NCI-H2107 treated with DMSO at 0.1 percent for 48 hours (cell line): Measurements from ENCODE around the gene R3HDM4.
A peak's percentile ranks its signal among the peaks of the same experiment; 100 is the strongest.
"Not testable (repeated sequence)": the region's sequence is repeated elsewhere in the genome, so short reads cannot be mapped to it uniquely, and the experiment has no call there.

Experiments
- DNase-seq: peaks from one replicate; lab custom pipeline; 2025; ENCODE audit not compliant: unreplicated experiment; lab: John Stamatoyannopoulos, UW

The R3HDM4 gene

GRCh38 chr19:896434-896833 is 16.6 kb downstream of the R3HDM4 start:
- no peak for DNase-seq

- DNase-seq = peak; percentile 89
Measured at GRCh38 chr19:892894-893689, 19.9 kb downstream of the R3HDM4 start, which contains the start of the genes MED16 and RNU6-9. Gene MED16, minus strand, starts transcription at chr19:893187. Its CDS starts 2,056 bp downstream, at chr19:891131. Gene RNU6-9, plus strand, starts transcription at chr19:893484.

- no peak for DNase-seq
Measured at GRCh38 chr19:892243-892893, 20.7 kb downstream of the R3HDM4 start.

- DNase-seq = not testable (repeated sequence)
Measured at GRCh38 chr19:891421-892200, 21.4 kb downstream of the R3HDM4 start.

- no peak for DNase-seq
Measured at GRCh38 chr19:890831-891230, 22.2 kb downstream of the R3HDM4 start.

- DNase-seq = no peak
Measured at GRCh38 chr19:889662-890295, 23.2 kb downstream of the R3HDM4 start.

- no peak for DNase-seq
Measured at GRCh38 chr19:888581-889385, 24.2 kb downstream of the R3HDM4 start.

GRCh38 chr19:887599-887998 is 25.4 kb downstream of the R3HDM4 start:
- no peak for DNase-seq

GRCh38 chr19:887072-887471 is 25.9 kb downstream of the R3HDM4 start:
- DNase-seq = no peak

GRCh38 chr19:885536-886224 is 27.3 kb downstream of the R3HDM4 start:
- no peak for DNase-seq

- DNase-seq = no peak
Measured at GRCh38 chr19:884420-885211, 28.4 kb downstream of the R3HDM4 start.

GRCh38 chr19:883661-884211 is 29.3 kb downstream of the R3HDM4 start:
- DNase-seq = peak; percentile 49

GRCh38 chr19:882871-883497 is 30.0 kb downstream of the R3HDM4 start:
- DNase-seq = no peak

- DNase-seq = no peak
Measured at GRCh38 chr19:881385-882071, 31.5 kb downstream of the R3HDM4 start.

- DNase-seq = no peak
Measured at GRCh38 chr19:879711-880438, 33.1 kb downstream of the R3HDM4 start.

GRCh38 chr19:878751-879561 is 34.1 kb downstream of the R3HDM4 start:
- not testable (repeated sequence) for DNase-seq
